ENCODE results near the gene ACTL10. TPM values are rescaled to one million over a fixed set of nuclear protein-coding genes. Genes with fewer than 3 reads are reported as not detected.

Gene ACTL10
- total and polyA plus RNA-seq, 2 of the 13 experiments (the other 11 are each of a cell fraction or from before 2014, with no cell fraction given): not detected

DNA sequence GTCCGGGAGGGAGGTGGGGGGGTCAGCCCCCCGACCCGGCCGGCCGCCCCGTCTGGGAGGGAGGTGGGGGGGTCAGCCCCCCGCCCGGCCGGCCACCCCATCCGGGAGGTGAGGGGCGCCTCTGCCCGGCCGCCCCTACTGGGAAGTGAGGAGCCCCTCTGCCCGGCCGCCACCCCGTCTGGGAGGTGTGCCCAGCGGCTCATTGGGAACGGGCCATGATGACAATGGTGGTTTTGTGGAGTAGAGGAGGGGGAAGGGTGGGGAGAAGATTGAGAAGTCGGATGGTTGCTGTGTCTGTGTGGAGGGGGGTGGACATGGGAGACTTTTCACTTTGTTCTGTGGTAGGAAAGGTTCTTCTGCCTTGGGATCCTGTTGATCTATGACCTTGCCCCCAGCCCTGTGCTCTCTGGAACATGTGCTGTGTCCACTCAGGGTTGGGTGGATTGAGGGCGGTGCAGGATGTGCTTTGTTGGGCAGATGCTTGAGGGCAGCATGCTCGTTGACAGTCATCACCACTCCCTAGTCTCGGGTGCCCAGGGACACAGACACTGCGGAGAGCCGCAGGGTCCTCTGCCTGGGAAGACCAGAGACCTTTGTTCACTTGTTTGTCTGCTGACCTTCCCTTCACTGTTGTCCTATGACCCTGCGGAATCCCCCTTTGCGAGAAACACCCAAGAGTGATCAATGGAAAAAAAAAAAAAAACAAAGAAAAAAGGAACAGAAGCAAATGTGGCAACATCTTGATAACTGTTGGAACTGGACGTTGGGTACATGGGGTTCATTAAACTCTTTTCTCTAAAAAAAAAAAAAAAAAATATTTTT, 35.1 kb downstream of the ACTL10 start (continued):
- TF ChIP-seq MAZ (IDR thresholded peaks at IDR 0.05; ENCODE audit: borderline replicate concordance, low read depth, low read length) (peak; percentile 48), MAZ (CRISPR knock-in tag; IDR thresholded peaks at IDR 0.05; ENCODE audit: low read depth) (no peak), ZNF615 (CRISPR knock-in tag; IDR thresholded peaks at IDR 0.05; ENCODE audit: borderline replicate concordance) (no peak), IRF2 (CRISPR knock-in tag; IDR thresholded peaks at IDR 0.05) (peak; percentile 74), MEIS1 (CRISPR knock-in tag; IDR thresholded peaks at IDR 0.05; ENCODE audit: borderline replicate concordance) (peak; percentile 95; the same call in 1 of the 2 replicates), GABPA (IDR thresholded peaks at IDR 0.05; ENCODE audit: low read depth, low read length) (no peak), GABPA (CRISPR knock-in tag; IDR thresholded peaks at IDR 0.05; ENCODE audit: low read depth) (no peak; the same call in 1 of the 2 replicates), HMGA1 (CRISPR knock-in tag; conservative IDR thresholded peaks at IDR 0.05) (no peak), HNF4G (IDR thresholded peaks at IDR 0.05; ENCODE audit: borderline replicate concordance, low read depth, low read length) (peak; percentile 81), HNF4G (CRISPR knock-in tag; IDR thresholded peaks at IDR 0.05; ENCODE audit: borderline replicate concordance, low read depth) (peak; percentile 97), ZNF451 (CRISPR knock-in tag; IDR thresholded peaks at IDR 0.05) (no peak), ZNF460 (CRISPR knock-in tag; IDR thresholded peaks at IDR 0.05; ENCODE audit: borderline replicate concordance) (peak; percentile 58; the same call in 1 of the 2 replicates), SRSF1 (optimal IDR thresholded peaks at IDR 0.05; ENCODE audit: low read depth, low read length) (no peak), TCF12 (IDR thresholded peaks at IDR 0.05) (no peak), TCF12 (CRISPR knock-in tag; IDR thresholded peaks at IDR 0.05) (peak; percentile 78), KAT7 (CRISPR knock-in tag; IDR thresholded peaks at IDR 0.05; ENCODE audit: borderline replicate concordance) (peak; percentile 70; the same call in 1 of the 2 replicates), YEATS4 (CRISPR knock-in tag; IDR thresholded peaks at IDR 0.05; ENCODE audit: borderline replicate concordance) (peak; percentile 83; the same call in 1 of the 2 replicates), TOE1 (CRISPR knock-in tag; IDR thresholded peaks at IDR 0.05) (peak; percentile 50; the same call in 1 of the 2 replicates), NR2F6 (IDR thresholded peaks at IDR 0.05) (peak; percentile 91), NR2F6 (CRISPR knock-in tag; IDR thresholded peaks at IDR 0.05) (peak; percentile 97), CBFB (CRISPR knock-in tag; IDR thresholded peaks at IDR 0.05) (peak; percentile 57; the same call in 1 of the 2 replicates), TAF1 (CRISPR knock-in tag; IDR thresholded peaks at IDR 0.05) (no peak)
- TF ChIP-seq, protein P1, sequence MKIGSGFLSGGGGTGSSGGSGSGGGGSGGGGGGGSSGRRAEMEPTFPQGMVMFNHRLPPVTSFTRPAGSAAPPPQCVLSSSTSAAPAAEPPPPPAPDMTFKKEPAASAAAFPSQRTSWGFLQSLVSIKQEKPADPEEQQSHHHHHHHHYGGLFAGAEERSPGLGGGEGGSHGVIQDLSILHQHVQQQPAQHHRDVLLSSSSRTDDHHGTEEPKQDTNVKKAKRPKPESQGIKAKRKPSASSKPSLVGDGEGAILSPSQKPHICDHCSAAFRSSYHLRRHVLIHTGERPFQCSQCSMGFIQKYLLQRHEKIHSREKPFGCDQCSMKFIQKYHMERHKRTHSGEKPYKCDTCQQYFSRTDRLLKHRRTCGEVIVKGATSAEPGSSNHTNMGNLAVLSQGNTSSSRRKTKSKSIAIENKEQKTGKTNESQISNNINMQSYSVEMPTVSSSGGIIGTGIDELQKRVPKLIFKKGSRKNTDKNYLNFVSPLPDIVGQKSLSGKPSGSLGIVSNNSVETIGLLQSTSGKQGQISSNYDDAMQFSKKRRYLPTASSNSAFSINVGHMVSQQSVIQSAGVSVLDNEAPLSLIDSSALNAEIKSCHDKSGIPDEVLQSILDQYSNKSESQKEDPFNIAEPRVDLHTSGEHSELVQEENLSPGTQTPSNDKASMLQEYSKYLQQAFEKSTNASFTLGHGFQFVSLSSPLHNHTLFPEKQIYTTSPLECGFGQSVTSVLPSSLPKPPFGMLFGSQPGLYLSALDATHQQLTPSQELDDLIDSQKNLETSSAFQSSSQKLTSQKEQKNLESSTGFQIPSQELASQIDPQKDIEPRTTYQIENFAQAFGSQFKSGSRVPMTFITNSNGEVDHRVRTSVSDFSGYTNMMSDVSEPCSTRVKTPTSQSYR (CRISPR knock-in tag; IDR thresholded peaks at IDR 0.05; ENCODE audit: borderline replicate concordance): peak; percentile 88; the same call in 1 of the 2 replicates
- TF ChIP-seq, protein P2, sequence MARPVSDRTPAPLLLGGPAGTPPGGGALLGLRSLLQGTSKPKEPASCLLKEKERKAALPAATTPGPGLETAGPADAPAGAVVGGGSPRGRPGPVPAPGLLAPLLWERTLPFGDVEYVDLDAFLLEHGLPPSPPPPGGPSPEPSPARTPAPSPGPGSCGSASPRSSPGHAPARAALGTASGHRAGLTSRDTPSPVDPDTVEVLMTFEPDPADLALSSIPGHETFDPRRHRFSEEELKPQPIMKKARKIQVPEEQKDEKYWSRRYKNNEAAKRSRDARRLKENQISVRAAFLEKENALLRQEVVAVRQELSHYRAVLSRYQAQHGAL (CRISPR knock-in tag; IDR thresholded peaks at IDR 0.05; ENCODE audit: not compliant biosample characterization): no peak
- TF ChIP-seq, protein P3, sequence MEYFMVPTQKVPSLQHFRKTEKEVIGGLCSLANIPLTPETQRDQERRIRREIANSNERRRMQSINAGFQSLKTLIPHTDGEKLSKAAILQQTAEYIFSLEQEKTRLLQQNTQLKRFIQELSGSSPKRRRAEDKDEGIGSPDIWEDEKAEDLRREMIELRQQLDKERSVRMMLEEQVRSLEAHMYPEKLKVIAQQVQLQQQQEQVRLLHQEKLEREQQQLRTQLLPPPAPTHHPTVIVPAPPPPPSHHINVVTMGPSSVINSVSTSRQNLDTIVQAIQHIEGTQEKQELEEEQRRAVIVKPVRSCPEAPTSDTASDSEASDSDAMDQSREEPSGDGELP (IDR thresholded peaks at IDR 0.05; ENCODE audit: borderline replicate concordance, low read depth): peak; percentile 61; the same call in 1 of the 2 replicates
- TF ChIP-seq, protein P4, sequence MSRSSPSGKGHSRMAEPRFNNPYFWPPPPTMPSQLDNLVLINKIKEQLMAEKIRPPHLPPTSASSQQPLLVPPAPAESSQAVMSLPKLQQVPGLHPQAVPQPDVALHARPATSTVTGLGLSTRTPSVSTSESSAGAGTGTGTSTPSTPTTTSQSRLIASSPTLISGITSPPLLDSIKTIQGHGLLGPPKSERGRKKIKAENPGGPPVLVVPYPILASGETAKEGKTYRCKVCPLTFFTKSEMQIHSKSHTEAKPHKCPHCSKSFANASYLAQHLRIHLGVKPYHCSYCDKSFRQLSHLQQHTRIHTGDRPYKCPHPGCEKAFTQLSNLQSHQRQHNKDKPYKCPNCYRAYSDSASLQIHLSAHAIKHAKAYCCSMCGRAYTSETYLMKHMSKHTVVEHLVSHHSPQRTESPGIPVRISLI (CRISPR knock-in tag; IDR thresholded peaks at IDR 0.05; ENCODE audit: borderline replicate concordance): peak; percentile 99
